ENCODE results near the gene SEC23A. TPM values are rescaled to one million over a fixed set of nuclear protein-coding genes. Genes with fewer than 3 reads are reported as not detected.
A peak's percentile ranks its signal among the peaks of the same experiment; 100 is the strongest.

SEC23A gene
- total and polyA plus RNA-seq, 2 of the 13 experiments (the other 11 are each of a cell fraction or from before 2014, with no cell fraction given): 403 to 887 TPM

DNA sequence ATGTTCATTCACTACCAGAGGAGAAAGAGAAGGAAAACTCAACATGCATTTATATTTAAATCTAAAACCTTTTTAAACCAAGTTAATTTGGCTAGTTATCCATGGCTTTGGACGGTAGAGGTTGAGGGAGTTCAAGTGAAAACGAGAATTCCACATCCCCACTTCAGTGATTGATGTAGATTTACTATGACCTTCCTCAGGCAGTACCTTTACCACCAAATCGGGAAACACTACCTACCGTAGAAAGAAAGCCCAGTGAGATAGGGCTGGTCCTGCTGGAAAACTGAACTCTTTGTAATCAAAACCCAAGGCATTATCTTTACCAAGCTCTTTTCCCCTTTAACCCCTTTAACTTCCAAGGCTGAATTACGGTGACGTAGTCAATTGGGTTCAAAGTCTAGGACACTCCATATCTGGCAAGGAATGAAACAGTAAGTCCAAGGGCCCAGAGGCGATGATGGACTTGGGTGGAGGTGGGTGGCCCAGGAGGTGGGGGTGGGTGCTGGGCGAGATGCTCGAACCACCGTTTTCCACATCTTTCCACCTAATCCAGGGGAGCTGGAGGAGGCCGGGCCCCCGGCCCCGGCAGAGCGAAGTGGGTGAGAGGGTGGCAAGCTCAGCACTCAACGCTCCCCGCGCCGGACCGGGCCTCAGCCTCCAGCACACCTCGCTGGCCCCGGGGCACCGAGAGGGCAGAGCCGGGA lies 618 bp downstream of the SEC23A start (continued):
- TF ChIP-seq, protein P1, sequence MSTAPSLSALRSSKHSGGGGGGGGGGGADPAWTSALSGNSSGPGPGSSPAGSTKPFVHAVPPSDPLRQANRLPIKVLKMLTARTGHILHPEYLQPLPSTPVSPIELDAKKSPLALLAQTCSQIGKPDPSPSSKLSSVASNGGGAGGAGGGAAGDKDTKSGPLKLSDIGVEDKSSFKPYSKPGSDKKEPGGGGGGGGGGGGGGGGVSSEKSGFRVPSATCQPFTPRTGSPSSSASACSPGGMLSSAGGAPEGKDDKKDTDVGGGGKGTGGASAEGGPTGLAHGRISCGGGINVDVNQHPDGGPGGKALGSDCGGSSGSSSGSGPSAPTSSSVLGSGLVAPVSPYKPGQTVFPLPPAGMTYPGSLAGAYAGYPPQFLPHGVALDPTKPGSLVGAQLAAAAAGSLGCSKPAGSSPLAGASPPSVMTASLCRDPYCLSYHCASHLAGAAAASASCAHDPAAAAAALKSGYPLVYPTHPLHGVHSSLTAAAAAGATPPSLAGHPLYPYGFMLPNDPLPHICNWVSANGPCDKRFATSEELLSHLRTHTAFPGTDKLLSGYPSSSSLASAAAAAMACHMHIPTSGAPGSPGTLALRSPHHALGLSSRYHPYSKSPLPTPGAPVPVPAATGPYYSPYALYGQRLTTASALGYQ (CRISPR knock-in tag; IDR thresholded peaks at IDR 0.05): peak; percentile 53; the same call in 1 of the 2 replicates
- TF ChIP-seq, protein P2, sequence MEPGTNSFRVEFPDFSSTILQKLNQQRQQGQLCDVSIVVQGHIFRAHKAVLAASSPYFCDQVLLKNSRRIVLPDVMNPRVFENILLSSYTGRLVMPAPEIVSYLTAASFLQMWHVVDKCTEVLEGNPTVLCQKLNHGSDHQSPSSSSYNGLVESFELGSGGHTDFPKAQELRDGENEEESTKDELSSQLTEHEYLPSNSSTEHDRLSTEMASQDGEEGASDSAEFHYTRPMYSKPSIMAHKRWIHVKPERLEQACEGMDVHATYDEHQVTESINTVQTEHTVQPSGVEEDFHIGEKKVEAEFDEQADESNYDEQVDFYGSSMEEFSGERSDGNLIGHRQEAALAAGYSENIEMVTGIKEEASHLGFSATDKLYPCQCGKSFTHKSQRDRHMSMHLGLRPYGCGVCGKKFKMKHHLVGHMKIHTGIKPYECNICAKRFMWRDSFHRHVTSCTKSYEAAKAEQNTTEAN (CRISPR knock-in tag; conservative IDR thresholded peaks at IDR 0.05): peak; percentile 38; the same call in 1 of the 2 replicates
- no peak for TF ChIP-seq MXD4 (CRISPR knock-in tag; IDR thresholded peaks at IDR 0.05)
- 0 out of 2 replicates have a peak, but pooled peaks have one; percentile 27 for TF ChIP-seq ZNF12 (CRISPR knock-in tag; IDR thresholded peaks at IDR 0.05)
- TF ChIP-seq, protein P3, sequence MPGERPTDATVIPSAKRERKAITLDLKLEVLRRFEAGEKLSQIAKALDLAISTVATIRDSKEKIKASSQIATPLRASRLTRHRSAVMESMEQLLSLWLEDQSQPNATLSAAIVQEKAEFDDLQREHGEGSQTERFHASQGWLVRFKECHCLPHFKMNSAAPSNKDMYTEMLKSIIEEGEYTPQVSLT (CRISPR knock-in tag; IDR thresholded peaks at IDR 0.05; ENCODE audit: borderline replicate concordance, low read depth): no peak
- 0 out of 2 replicates have a peak, but pooled peaks have one; percentile 26 for TF ChIP-seq ZNF101 (CRISPR knock-in tag; IDR thresholded peaks at IDR 0.05; ENCODE audit: borderline replicate concordance, low read depth)
- no peak; the same call in 1 of the 2 replicates for TF ChIP-seq ZSCAN21 (CRISPR knock-in tag; IDR thresholded peaks at IDR 0.05; ENCODE audit: borderline replicate concordance)
- 0 out of 2 replicates have a peak, but pooled peaks have one; percentile 49 for TF ChIP-seq ZSCAN20 (CRISPR knock-in tag; IDR thresholded peaks at IDR 0.05; ENCODE audit: borderline replicate concordance)
- TF ChIP-seq, protein P4, sequence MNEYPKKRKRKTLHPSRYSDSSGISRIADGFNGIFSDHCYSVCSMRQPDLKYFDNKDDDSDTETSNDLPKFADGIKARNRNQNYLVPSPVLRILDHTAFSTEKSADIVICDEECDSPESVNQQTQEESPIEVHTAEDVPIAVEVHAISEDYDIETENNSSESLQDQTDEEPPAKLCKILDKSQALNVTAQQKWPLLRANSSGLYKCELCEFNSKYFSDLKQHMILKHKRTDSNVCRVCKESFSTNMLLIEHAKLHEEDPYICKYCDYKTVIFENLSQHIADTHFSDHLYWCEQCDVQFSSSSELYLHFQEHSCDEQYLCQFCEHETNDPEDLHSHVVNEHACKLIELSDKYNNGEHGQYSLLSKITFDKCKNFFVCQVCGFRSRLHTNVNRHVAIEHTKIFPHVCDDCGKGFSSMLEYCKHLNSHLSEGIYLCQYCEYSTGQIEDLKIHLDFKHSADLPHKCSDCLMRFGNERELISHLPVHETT (CRISPR knock-in tag; conservative IDR thresholded peaks at IDR 0.05): no peak
- peak; percentile 77; the same call in 1 of the 2 replicates for TF ChIP-seq KLF12 (CRISPR knock-in tag; IDR thresholded peaks at IDR 0.05; ENCODE audit: borderline replicate concordance)
- TF ChIP-seq, protein P5, sequence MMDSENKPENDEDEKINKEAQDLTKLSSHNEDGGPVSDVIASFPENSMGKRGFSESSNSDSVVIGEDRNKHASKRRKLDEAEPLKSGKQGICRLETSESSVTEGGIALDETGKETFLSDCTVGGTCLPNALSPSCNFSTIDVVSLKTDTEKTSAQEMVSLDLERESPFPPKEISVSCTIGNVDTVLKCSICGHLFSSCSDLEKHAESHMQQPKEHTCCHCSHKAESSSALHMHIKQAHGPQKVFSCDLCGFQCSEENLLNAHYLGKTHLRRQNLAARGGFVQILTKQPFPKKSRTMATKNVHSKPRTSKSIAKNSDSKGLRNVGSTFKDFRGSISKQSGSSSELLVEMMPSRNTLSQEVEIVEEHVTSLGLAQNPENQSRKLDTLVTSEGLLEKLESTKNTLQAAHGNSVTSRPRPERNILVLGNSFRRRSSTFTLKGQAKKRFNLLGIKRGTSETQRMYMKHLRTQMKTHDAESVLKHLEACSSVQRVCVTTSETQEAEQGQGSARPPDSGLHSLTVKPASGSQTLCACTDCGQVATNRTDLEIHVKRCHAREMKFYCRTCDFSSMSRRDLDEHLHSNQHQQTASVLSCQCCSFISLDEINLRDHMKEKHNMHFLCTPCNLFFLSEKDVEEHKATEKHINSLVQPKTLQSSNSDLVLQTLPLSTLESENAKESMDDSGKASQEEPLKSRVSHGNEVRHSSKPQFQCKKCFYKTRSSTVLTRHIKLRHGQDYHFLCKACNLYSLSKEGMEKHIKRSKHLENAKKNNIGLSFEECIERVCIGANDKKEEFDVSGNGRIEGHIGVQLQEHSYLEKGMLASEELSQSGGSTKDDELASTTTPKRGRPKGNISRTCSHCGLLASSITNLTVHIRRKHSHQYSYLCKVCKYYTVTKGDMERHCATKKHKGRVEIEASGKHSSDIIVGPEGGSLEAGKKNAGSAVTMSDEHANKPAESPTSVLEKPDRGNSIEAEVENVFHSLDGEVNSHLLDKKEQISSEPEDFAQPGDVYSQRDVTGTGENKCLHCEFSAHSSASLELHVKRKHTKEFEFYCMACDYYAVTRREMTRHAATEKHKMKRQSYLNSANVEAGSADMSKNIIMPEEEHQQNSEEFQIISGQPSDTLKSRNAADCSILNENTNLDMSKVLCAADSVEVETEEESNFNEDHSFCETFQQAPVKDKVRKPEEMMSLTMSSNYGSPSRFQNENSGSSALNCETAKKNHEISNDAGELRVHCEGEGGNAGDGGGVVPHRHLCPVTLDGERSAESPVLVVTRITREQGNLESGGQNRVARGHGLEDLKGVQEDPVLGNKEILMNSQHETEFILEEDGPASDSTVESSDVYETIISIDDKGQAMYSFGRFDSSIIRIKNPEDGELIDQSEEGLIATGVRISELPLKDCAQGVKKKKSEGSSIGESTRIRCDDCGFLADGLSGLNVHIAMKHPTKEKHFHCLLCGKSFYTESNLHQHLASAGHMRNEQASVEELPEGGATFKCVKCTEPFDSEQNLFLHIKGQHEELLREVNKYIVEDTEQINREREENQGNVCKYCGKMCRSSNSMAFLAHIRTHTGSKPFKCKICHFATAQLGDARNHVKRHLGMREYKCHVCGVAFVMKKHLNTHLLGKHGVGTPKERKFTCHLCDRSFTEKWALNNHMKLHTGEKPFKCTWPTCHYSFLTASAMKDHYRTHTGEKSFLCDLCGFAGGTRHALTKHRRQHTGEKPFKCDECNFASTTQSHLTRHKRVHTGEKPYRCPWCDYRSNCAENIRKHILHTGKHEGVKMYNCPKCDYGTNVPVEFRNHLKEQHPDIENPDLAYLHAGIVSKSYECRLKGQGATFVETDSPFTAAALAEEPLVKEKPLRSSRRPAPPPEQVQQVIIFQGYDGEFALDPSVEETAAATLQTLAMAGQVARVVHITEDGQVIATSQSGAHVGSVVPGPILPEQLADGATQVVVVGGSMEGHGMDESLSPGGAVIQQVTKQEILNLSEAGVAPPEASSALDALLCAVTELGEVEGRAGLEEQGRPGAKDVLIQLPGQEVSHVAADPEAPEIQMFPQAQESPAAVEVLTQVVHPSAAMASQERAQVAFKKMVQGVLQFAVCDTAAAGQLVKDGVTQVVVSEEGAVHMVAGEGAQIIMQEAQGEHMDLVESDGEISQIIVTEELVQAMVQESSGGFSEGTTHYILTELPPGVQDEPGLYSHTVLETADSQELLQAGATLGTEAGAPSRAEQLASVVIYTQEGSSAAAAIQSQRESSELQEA (CRISPR knock-in tag; IDR thresholded peaks at IDR 0.05; ENCODE audit: not compliant biosample characterization): no peak
- TF ChIP-seq DMAP1 (CRISPR knock-in tag; IDR thresholded peaks at IDR 0.05): no peak
- no peak for TF ChIP-seq MLLT10 (CRISPR knock-in tag; IDR thresholded peaks at IDR 0.05)
